Mesothelial cell of epicardium (in vitro differentiated cells): Measurements from ENCODE around the gene KLHDC8A. TPM values are rescaled to one million over a fixed set of nuclear protein-coding genes. Genes with fewer than 3 reads are reported as not detected.
A peak's percentile ranks its signal among the peaks of the same experiment; 100 is the strongest.
"Not testable (repeated sequence)": the region's sequence is repeated elsewhere in the genome, so short reads cannot be mapped to it uniquely, and the experiment has no call there.

Experiments used
- DNase-seq, 2 experiments: peaks; one replicate each; pipeline ENCODE4 v3.0.0; 2021; ENCODE audit warnings: low spot score in 2 of 2; ENCODE audit not compliant: unreplicated experiment in 2 of 2
- H3K27ac Mint-ChIP-seq: 2 replicates; pipeline ENCODE4 v1.8.0; 2021; ENCODE audit warnings: mixed read lengths
- H3K27me3 Mint-ChIP-seq: 2 replicates; pipeline ENCODE4 v1.8.0; 2021; ENCODE audit warnings: low read depth, mixed read lengths
- H3K36me3 Mint-ChIP-seq: 2 replicates; pipeline ENCODE4 v1.8.0; 2021; ENCODE audit warnings: mixed read lengths
- H3K4me1 Mint-ChIP-seq: 2 replicates; pipeline ENCODE4 v1.8.0; 2021; ENCODE audit warnings: mixed read lengths
- H3K4me3 Mint-ChIP-seq: 2 replicates; pipeline ENCODE4 v1.8.0; 2021; ENCODE audit warnings: mild to moderate bottlenecking, moderate library complexity, mixed read lengths
- H3K9me3 Mint-ChIP-seq: 2 replicates; pipeline ENCODE4 v1.8.0; 2021; ENCODE audit warnings: mixed read lengths
- CTCF ChIP-seq: fragments of 200-600 bp; sonication (generic); IDR thresholded peaks from one replicate; pipeline ENCODE4 v1.5.0; 2021; ENCODE audit warnings: antibody characterized with exemption; ENCODE audit not compliant: unreplicated experiment
- total RNA-seq: library from RNA; stranded (reverse); gene quantifications from 3 replicates; pipeline ENCODE4 v1.2.1, GENCODE V29; 2021

The KLHDC8A gene
- total RNA-seq = 0.51 to 1.2 TPM (median 0.79 TPM) in 3 replicates

GRCh38 chr1:205356440-205357139 lies at the start of gene KLHDC8A:
Gene KLHDC8A, minus strand, starts transcription at chr1:205356922. Its CDS starts 13,318 bp downstream, at chr1:205343604.
- no peak for DNase-seq
- H3K4me1 Mint-ChIP-seq = peaks cover 10% of the 10 kb centered on the region
- TF ChIP-seq CTCF = no peak
- H3K9me3 Mint-ChIP-seq = no peaks in the 10 kb centered on the region
- H3K27ac Mint-ChIP-seq = no peak within 1 kb of the TSS
- H3K27me3 Mint-ChIP-seq = peaks cover 20% of the 10 kb centered on the region
- H3K36me3 Mint-ChIP-seq = no peaks in the 10 kb centered on the region
- H3K4me3 Mint-ChIP-seq = no peak within 1 kb of the TSS

GRCh38 chr1:205406252-205406651 lies 49.5 kb upstream of the KLHDC8A start:
- not testable (repeated sequence) for H3K9me3 Mint-ChIP-seq, H3K27ac Mint-ChIP-seq

GRCh38 chr1:205404484-205404883 lies 47.8 kb upstream of the KLHDC8A start:
- not testable (repeated sequence) for DNase-seq, H3K36me3 Mint-ChIP-seq, H3K9me3 Mint-ChIP-seq, H3K27ac Mint-ChIP-seq, H3K4me1 Mint-ChIP-seq, H3K4me3 Mint-ChIP-seq
- peaks cover 18% of the 10 kb centered on the region for H3K27me3 Mint-ChIP-seq

More at GRCh38 chr1:205406252-205406651, 49.5 kb upstream of the KLHDC8A start:
- peaks cover 28% of the 10 kb centered on the region for H3K27me3 Mint-ChIP-seq
- DNase-seq, H3K36me3 Mint-ChIP-seq, H3K4me3 Mint-ChIP-seq, H3K4me1 Mint-ChIP-seq: not testable (repeated sequence)

- H3K4me1 Mint-ChIP-seq = no peaks in the 10 kb centered on the region
- H3K4me3 Mint-ChIP-seq = no peak overlapping the region
- H3K9me3 Mint-ChIP-seq = no peaks in the 10 kb centered on the region
- peaks cover 18% of the 10 kb centered on the region for H3K27me3 Mint-ChIP-seq
- no peak for DNase-seq
- H3K36me3 Mint-ChIP-seq = no peaks in the 10 kb centered on the region
- no peak for TF ChIP-seq CTCF
- no peak overlapping the region for H3K27ac Mint-ChIP-seq
These were observed 41.9 kb upstream of the KLHDC8A start for GRCh38 chr1:205398586-205398985.

GRCh38 chr1:205396967-205397616 lies 40.4 kb upstream of the KLHDC8A start:
- H3K4me1 Mint-ChIP-seq = no peaks in the 10 kb centered on the region
- no peak for DNase-seq
- H3K36me3 Mint-ChIP-seq = no peaks in the 10 kb centered on the region
- H3K4me3 Mint-ChIP-seq = no peak overlapping the region
- H3K27me3 Mint-ChIP-seq = peaks cover 21% of the 10 kb centered on the region
- H3K27ac Mint-ChIP-seq = no peak overlapping the region
- TF ChIP-seq CTCF = peak; percentile 32
- no peaks in the 10 kb centered on the region for H3K9me3 Mint-ChIP-seq

- Mint-ChIP-seq H3K27ac (no peak overlapping the region), H3K4me3 (no peak overlapping the region), H3K36me3 (no peaks in the 10 kb centered on the region), H3K27me3 (peaks cover 30% of the 10 kb centered on the region), H3K9me3 (no peaks in the 10 kb centered on the region), H3K4me1 (no peaks in the 10 kb centered on the region)
- TF ChIP-seq CTCF = no peak
- DNase-seq = no peak
These were observed 38.9 kb upstream of the KLHDC8A start for GRCh38 chr1:205395616-205396015.
